Activated B cell treated with CpG ODN at 0.5 μM for 24 hours (primary cell): ENCODE data around the gene PRKCH. TPM values are rescaled to one million over a fixed set of nuclear protein-coding genes. Genes with fewer than 3 reads are reported as not detected.
"Not testable (repeated sequence)": the region's sequence is repeated elsewhere in the genome, so short reads cannot be mapped to it uniquely, and the experiment has no call there.

ENCODE experiments used
- ATAC-seq: fragments of 200-7000 bp; cut with Tn5 transposase; one replicate; pipeline ENCODE4 v1.10.0; 2021; ENCODE audit warnings: low read depth, mild to moderate bottlenecking, moderate library complexity
- CTCF ChIA-PET: fragments of 350-600 bp; sonication (Branson Sonifier 250); formaldehyde crosslinking; loops from one replicate; lab custom pipeline; 2021; ENCODE audit warnings: antibody characterized with exemption; lab: Charles Lee
- POLR2A ChIA-PET: fragments of 350-600 bp; sonication (Branson Sonifier 250); formaldehyde crosslinking; loops from one replicate; lab custom pipeline; 2021; ENCODE audit warnings: antibody characterized with exemption; lab: Charles Lee
- DNase-seq: peaks from one replicate; pipeline ENCODE4 v3.0.0; 2022
- H3K27ac Mint-ChIP-seq: one replicate; pipeline ENCODE4 v1.8.0; 2020; ENCODE audit warnings: mixed read lengths
- H3K27me3 Mint-ChIP-seq: one replicate; pipeline ENCODE4 v1.8.0; 2021; ENCODE audit warnings: mixed read lengths
- H3K36me3 Mint-ChIP-seq: one replicate; pipeline ENCODE4 v1.8.0; 2021; ENCODE audit warnings: low read depth, mixed read lengths
- H3K4me1 Mint-ChIP-seq: one replicate; pipeline ENCODE4 v1.8.0; 2021; ENCODE audit warnings: mixed read lengths
- H3K4me3 Mint-ChIP-seq: one replicate; pipeline ENCODE4 v1.8.0; 2020; ENCODE audit warnings: mild to moderate bottlenecking, mixed read lengths
- H3K9me3 Mint-ChIP-seq: one replicate; pipeline ENCODE4 v1.8.0; 2020; ENCODE audit warnings: mixed read lengths
- intact Hi-C: fragments of 100-400 bp; cut with micrococcal nuclease; formaldehyde crosslinking; loops from one replicate; pipeline ENCODE4 v1.15.1; 2024
- total RNA-seq: library from RNA; stranded (reverse); gene quantifications from 2 replicates; pipeline ENCODE4 v1.2.3, GENCODE V29; 2022
- TF ChIP-seq, protein P1 (sequence below): fragments of 200-600 bp; IDR thresholded peaks from one replicate; pipeline ENCODE4 v1.8.0; 2022; ENCODE audit warnings: antibody characterized with exemption, mild to moderate bottlenecking

Gene PRKCH
- total RNA-seq, 1 donor from 2014 or later: 4.6 TPM

DNA sequence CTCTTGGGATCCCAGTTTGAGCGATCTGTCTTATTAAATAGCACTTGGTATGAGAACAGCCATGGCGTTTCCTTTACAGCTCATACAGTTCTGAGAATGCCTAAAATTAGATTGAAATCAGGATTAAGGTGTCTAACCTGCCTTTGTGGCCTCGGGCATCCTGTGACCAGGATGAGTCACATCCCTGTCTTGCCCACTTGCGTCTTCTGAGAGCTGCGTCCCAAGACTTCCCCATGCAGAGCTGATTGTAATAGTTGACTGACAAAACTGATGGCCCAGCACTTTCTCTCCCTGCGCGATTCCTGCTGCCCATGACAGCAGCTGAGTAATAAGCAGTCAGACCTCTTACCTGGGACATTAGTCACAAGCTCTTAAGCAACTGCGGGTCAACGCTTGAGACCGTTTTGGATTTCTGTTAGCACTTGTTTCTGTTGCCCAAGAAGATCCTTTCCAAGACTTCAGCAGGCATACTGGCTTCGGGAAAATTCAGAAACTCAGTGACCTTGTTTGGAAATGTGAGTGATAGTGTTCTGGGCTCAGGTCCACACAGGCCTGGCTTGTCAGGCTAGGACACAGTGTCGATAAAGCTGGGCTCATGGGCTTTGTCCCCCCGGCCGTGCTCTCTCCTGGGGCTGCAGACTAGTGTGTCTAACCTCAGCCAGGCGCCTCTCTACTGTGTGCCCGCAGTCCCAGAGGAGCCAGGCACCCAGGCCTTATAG, 204.1 kb downstream of the PRKCH start:
- ATAC-seq (peak; percentile 69), DNase-seq (no peak)
- Mint-ChIP-seq H3K4me3 (no peak overlapping the region), H3K9me3 (no peaks in the 10 kb centered on the region), H3K4me1 (peaks cover 5% of the 10 kb centered on the region), H3K27me3 (no peaks in the 10 kb centered on the region), H3K36me3 (no peaks in the 10 kb centered on the region), H3K27ac (no peak overlapping the region)
- CTCF ChIA-PET: interaction anchor here (1.0 kb wide), 1 partner anchor 312 kb away, joined by 3 read pairs; no protein-coding TSS in a partner anchor
- POLR2A ChIA-PET: interaction anchor here (1.0 to 1.3 kb wide), 5 partner anchors 20 to 186 kb away, joined by 3 to 5 read pairs (median 3); no protein-coding TSS in a partner anchor
- intact Hi-C loops: loop anchor here (1.0 to 2.0 kb wide), 2 partner anchors 15 to 27 kb away; no protein-coding TSS in a partner anchor
- TF ChIP-seq, protein P1, sequence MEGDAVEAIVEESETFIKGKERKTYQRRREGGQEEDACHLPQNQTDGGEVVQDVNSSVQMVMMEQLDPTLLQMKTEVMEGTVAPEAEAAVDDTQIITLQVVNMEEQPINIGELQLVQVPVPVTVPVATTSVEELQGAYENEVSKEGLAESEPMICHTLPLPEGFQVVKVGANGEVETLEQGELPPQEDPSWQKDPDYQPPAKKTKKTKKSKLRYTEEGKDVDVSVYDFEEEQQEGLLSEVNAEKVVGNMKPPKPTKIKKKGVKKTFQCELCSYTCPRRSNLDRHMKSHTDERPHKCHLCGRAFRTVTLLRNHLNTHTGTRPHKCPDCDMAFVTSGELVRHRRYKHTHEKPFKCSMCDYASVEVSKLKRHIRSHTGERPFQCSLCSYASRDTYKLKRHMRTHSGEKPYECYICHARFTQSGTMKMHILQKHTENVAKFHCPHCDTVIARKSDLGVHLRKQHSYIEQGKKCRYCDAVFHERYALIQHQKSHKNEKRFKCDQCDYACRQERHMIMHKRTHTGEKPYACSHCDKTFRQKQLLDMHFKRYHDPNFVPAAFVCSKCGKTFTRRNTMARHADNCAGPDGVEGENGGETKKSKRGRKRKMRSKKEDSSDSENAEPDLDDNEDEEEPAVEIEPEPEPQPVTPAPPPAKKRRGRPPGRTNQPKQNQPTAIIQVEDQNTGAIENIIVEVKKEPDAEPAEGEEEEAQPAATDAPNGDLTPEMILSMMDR: no peak

DNA sequence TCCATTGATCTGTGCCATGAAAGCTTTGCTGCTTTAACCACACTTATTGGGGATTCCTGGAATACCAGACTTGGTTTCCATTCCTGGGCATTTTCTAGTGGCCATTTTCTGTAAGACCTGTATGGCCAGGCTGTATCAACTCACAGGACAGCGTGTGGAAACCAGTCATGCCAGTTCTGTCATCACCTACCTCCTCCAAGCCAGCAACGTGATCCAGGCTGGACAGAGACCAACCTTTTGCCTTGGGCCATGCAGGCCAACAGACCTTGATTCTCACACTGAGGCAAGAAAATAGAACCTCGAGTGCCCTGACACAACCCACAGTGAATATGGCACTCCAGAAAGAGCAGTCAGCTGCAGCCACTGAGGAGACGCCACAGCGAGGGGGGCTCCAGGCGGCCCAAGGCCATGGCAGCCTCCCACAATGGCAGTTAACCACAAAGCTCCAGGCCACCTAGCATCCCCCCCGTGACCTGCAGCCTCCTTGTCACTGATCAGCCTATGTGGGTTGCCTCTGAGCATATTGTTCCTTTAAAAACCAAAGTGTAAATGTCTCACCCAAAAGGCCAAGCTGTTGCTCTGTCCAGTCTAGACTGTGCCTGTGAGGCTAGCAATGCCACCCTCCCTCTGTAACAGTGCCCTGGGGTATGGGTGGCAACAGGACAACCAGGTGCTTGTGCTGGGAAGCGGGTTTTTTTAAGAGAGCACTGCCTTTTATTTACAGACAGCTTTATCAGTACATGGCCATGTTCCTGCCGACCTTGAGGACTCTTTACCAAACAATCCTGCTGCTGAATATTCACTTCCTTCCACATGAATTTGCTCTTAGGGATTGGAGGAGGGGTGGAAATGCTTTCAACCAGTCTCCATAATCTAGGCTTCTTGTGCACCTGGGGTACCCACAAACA, 205.3 kb downstream of the PRKCH start:
- H3K27me3 Mint-ChIP-seq: no peaks in the 10 kb centered on the region
- ATAC-seq: no peak
- H3K4me1 Mint-ChIP-seq: peaks cover 5% of the 10 kb centered on the region
- H3K36me3 Mint-ChIP-seq: no peaks in the 10 kb centered on the region
- TF ChIP-seq, protein P1: no peak
- H3K4me3 Mint-ChIP-seq: no peak overlapping the region
- intact Hi-C loops: loop anchor here (2.0 kb wide), 1 partner anchor 16 kb away; no protein-coding TSS in a partner anchor
- no peak overlapping the region for H3K27ac Mint-ChIP-seq
- ChIA-PET CTCF (no interaction called here), POLR2A (interaction anchor here (0.5 kb wide), 1 partner anchor 50 kb away, joined by 3 read pairs; no protein-coding TSS in a partner anchor)
- DNase-seq: no peak
- no peaks in the 10 kb centered on the region for H3K9me3 Mint-ChIP-seq

DNA sequence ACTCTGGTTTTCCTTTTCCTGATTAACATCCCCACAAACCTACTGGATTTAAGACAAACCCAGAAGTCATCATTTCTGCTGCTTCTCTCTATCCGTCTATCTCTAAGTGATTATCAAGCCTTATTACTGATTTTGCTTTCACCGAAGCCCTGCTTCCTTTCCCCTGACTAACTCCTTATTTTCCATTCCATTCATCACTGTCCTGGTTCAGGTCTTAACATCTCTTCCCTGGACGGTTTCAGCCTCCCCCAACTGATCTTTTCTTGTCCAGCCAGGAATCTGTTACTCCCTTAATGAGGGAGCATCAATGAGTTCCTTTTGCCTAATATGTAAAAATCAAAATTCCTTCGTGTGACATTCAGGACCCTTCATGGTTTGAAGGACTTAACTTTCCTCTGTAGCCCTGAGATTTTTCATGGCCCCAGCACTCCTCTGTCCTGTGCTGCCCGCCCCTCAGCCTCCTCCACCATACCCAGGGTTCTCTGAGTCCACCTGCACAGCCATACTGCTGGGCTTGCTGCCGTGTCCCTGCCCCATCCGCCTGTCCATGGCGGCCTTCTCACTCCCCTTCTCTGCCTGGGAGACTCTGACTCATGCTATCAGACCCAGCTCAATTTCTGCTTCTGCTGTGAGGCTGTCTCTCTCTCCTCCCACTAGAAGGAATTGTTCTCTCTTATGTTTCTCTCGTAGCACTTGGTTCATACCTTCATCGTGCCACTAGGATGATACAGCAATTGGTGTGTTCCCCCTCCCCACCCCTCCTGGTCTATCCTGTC, 206.1 kb downstream of the PRKCH start:
- intact Hi-C loops: loop anchor here (2.0 kb wide), 1 partner anchor 17 kb away; no protein-coding TSS in a partner anchor
- no peaks in the 10 kb centered on the region for H3K27me3 Mint-ChIP-seq
- ChIA-PET CTCF (no interaction called here), POLR2A (no interaction called here)
- H3K4me3 Mint-ChIP-seq: no peak overlapping the region
- H3K36me3 Mint-ChIP-seq: no peaks in the 10 kb centered on the region
- no peaks in the 10 kb centered on the region for H3K9me3 Mint-ChIP-seq
- no peak for DNase-seq
- peaks cover 5% of the 10 kb centered on the region for H3K4me1 Mint-ChIP-seq
- ATAC-seq: no peak
- H3K27ac Mint-ChIP-seq: no peak overlapping the region
- TF ChIP-seq, protein P1: no peak

DNA sequence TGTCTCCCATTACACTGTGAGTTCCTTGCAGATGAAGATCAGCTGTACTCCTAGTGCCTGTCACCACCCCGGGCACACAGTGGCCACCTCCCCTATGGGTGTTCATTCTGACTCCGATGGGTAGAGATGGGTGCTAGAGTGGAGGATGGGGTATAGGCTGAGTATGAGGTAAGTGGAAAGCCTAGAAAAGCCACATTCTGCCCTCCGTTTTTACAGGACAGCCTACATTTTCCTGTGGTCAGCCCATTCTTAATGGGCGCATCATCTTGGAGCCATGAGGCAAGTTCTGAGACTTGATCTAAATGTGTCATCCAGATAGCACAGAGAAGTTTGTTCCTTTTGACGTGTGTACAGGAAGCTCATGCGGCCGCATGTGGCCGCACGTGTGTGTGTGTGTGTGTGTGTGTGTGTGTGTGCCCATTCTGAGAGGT, 207.2 kb downstream of the PRKCH start:
- Mint-ChIP-seq H3K27me3 (no peaks in the 10 kb centered on the region), H3K4me1 (peaks cover 5% of the 10 kb centered on the region), H3K4me3 (no peak overlapping the region), H3K36me3 (no peaks in the 10 kb centered on the region), H3K9me3 (no peaks in the 10 kb centered on the region), H3K27ac (no peak overlapping the region)
- CTCF ChIA-PET: no interaction called here
- DNase-seq (no peak), ATAC-seq (no peak)
- POLR2A ChIA-PET: interaction anchor here (1.1 kb wide), 1 partner anchor 51 kb away, joined by 4 read pairs; no protein-coding TSS in a partner anchor
- TF ChIP-seq, protein P1: no peak
- intact Hi-C loops: no loop called here

DNA sequence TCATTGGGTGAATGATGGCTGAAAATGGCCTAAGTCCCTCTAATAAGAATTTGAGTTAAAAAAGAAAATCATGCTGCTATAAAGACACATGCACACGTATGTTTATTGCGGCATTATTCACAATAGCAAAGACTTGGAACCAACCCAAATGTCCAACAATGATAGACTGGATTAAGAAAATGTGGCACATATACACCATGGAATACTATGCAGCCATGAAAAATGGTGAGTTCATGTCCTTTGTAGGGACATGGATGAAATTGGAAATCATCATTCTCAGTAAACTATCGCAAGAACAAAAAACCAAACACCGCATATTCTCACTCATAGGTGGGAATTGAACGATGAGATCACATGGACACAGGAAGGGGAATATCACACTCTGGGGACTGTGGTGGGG, 208.0 kb downstream of the PRKCH start:
- POLR2A ChIA-PET: interaction anchor here (1.1 kb wide), 1 partner anchor 51 kb away, joined by 4 read pairs; no protein-coding TSS in a partner anchor
- CTCF ChIA-PET, H3K4me3 Mint-ChIP-seq, H3K27ac Mint-ChIP-seq, intact Hi-C loops, H3K36me3 Mint-ChIP-seq, H3K4me1 Mint-ChIP-seq, DNase-seq, ATAC-seq, H3K27me3 Mint-ChIP-seq, H3K9me3 Mint-ChIP-seq: not testable (repeated sequence)
